Hepatocyte (in vitro differentiated cells): ENCODE results near the gene VWA7. TPM values are rescaled to one million over a fixed set of nuclear protein-coding genes. Genes with fewer than 3 reads are reported as not detected.

ENCODE experiments used
- DNase-seq: peaks from one replicate; pipeline ENCODE4 v3.0.0-alpha.2; 2016; ENCODE audit warnings: low spot score
- H2AFZ ChIP-seq: fragments of 200-600 bp; sonication (generic); 2 replicates; pipeline ENCODE4 v1.6.0; 2016; ENCODE audit warnings: antibody characterized with exemption, mild to moderate bottlenecking
- H3K27ac ChIP-seq: fragments of 200-600 bp; sonication (generic); 2 replicates; pipeline ENCODE4 v1.5.1; 2016; ENCODE audit warnings: mild to moderate bottlenecking
- H3K27me3 ChIP-seq: fragments of 200-600 bp; sonication (generic); 2 replicates; pipeline ENCODE4 v1.6.1; 2016
- H3K36me3 ChIP-seq: fragments of 200-600 bp; sonication (generic); replicated peaks from 2 replicates; pipeline ENCODE4 v1.5.1; 2016; ENCODE audit warnings: low read depth; ENCODE audit not compliant: insufficient read depth
- H3K4me1 ChIP-seq: fragments of 200-600 bp; sonication (generic); 2 replicates; pipeline ENCODE4 v1.5.1; 2016; ENCODE audit warnings: mild to moderate bottlenecking, moderate library complexity; ENCODE audit not compliant: insufficient read depth
- H3K4me2 ChIP-seq: fragments of 200-600 bp; sonication (generic); 2 replicates; pipeline ENCODE4 v1.6.0; 2016
- H3K4me3 ChIP-seq: fragments of 200-600 bp; sonication (generic); 2 replicates; pipeline ENCODE4 v1.5.1; 2016; ENCODE audit warnings: mild to moderate bottlenecking
- H3K79me2 ChIP-seq: fragments of 200-600 bp; sonication (generic); 2 replicates; pipeline ENCODE4 v1.6.0; 2017; ENCODE audit warnings: mild to moderate bottlenecking
- H3K9me2 ChIP-seq: fragments of 200-600 bp; sonication (generic); replicated peaks from 2 replicates; pipeline ENCODE4 v1.6.0; 2017; ENCODE audit warnings: mild to moderate bottlenecking; ENCODE audit not compliant: insufficient read depth
- H3K9me3 ChIP-seq: fragments of 200-600 bp; sonication (generic); 2 replicates; pipeline ENCODE4 v1.5.1; 2016; ENCODE audit warnings: low read depth, mild to moderate bottlenecking
- H4K20me1 ChIP-seq: fragments of 200-600 bp; sonication (generic); 2 replicates; pipeline ENCODE4 v1.6.0; 2016; ENCODE audit warnings: mild to moderate bottlenecking; ENCODE audit not compliant: insufficient read depth, poor library complexity, severe bottlenecking
- EZH2 ChIP-seq: fragments of 200-600 bp; sonication (generic); IDR thresholded peaks from 2 replicates; pipeline ENCODE4 v1.6.1; 2016; ENCODE audit warnings: antibody characterized with exemption, mild to moderate bottlenecking, borderline replicate concordance
- EZH2phosphoT487 ChIP-seq: fragments of 200-600 bp; sonication (generic); IDR thresholded peaks from one replicate; pipeline ENCODE4 v1.6.1; 2018; ENCODE audit warnings: antibody characterized with exemption, mild to moderate bottlenecking, low read depth, moderate library complexity; ENCODE audit not compliant: unreplicated experiment, severe bottlenecking
- WGBS: methylation state at CpG from one replicate; pipeline ENCODE4 v1.1.6; 2016; ENCODE audit warnings: low lambda C conversion rate; ENCODE audit errors: missing lambda C conversion rate; 5-methylcytosine and 5-hydroxymethylcytosine counted together
- polyA plus RNA-seq: library from polyadenylated mRNA; unstranded; fragments of >200 nt; fragmentation: Nextera tagmentation; extraction: Ambion mirVana; gene quantifications from 2 replicates; pipeline ENCODE4 v1.2.1, GENCODE V29; 2016
- total RNA-seq: library from RNA; depleted of rRNA; stranded (reverse); fragments of >200 nt; gene quantifications from 2 replicates; pipeline ENCODE4 v1.2.3, GENCODE V29; 2014
- TF ChIP-seq, protein P1 (sequence below): fragments of 200-600 bp; sonication (generic); IDR thresholded peaks from 2 replicates; pipeline ENCODE4 v1.5.1; 2016; ENCODE audit warnings: antibody characterized with exemption, mild to moderate bottlenecking; ENCODE audit not compliant: poor library complexity

The VWA7 gene
- total and polyA plus RNA-seq, 2 experiments from 2014 or later: 3.4 to 5.2 TPM

DNA sequence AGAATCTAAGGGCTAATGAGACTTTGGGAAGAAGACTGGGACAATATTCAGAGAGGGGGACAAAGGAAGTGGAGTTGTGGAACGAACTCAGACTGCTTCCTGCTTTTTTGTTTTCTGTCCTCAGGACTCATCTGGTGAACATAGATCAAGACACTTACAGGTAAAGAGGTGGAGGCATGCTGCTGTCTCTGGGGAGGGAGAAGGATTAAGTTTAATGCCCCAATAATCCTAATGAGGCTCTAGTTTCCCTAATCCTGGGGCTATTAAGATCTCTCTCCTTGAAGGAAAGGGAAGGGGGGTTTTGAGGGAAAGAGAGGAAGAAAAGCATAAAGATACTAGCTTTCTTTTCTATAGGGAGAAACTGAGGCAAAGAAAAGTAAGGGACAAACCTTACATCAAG lies 32.7 kb downstream of the VWA7 start:
- no peak overlapping the region for H2AFZ ChIP-seq
- no peaks in the 10 kb centered on the region for H4K20me1 ChIP-seq
- no peaks in the 10 kb centered on the region for H3K9me3 ChIP-seq
- TF ChIP-seq EZH2 (no peak), EZH2phosphoT487 (no peak)
- TF ChIP-seq, protein P1, sequence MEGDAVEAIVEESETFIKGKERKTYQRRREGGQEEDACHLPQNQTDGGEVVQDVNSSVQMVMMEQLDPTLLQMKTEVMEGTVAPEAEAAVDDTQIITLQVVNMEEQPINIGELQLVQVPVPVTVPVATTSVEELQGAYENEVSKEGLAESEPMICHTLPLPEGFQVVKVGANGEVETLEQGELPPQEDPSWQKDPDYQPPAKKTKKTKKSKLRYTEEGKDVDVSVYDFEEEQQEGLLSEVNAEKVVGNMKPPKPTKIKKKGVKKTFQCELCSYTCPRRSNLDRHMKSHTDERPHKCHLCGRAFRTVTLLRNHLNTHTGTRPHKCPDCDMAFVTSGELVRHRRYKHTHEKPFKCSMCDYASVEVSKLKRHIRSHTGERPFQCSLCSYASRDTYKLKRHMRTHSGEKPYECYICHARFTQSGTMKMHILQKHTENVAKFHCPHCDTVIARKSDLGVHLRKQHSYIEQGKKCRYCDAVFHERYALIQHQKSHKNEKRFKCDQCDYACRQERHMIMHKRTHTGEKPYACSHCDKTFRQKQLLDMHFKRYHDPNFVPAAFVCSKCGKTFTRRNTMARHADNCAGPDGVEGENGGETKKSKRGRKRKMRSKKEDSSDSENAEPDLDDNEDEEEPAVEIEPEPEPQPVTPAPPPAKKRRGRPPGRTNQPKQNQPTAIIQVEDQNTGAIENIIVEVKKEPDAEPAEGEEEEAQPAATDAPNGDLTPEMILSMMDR: no peak
- no peak overlapping the region for H3K27ac ChIP-seq
- H3K4me1 ChIP-seq: peaks cover 6% of the 10 kb centered on the region
- H3K27me3 ChIP-seq: no peaks in the 10 kb centered on the region
- H3K4me3 ChIP-seq: no peak overlapping the region
- H3K79me2 ChIP-seq: no peaks in the 10 kb centered on the region
- DNase-seq: no peak
- no peaks in the 10 kb centered on the region for H3K36me3 ChIP-seq
- H3K9me2 ChIP-seq: no peaks in the 10 kb centered on the region
- WGBS: 42% methylated on average over 1 of the region's 1 CpG
- H3K4me2 ChIP-seq: no peak overlapping the region

DNA sequence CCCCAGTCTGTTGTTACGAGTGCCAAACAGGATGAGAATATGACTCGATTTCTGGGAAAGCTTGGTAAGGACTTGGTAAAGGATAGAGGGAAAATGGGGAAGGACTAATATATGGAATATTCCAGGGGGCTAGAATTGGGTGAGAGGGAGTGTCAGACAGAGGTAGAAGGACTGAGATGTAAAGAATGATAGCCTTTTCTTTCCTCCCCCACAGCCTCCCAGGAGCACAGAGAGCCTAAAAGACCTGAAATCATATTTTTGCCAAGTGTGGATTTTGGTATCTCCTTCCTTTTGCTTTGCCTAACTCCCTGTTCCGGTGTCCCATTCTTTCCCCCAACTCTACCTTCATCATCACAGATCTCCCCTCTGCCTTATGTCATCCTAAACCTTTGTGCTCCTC lies 34.2 kb downstream of the VWA7 start:
- Histone ChIP-seq H3K27ac (no peak overlapping the region), H4K20me1 (no peaks in the 10 kb centered on the region), H2AFZ (no peak overlapping the region), H3K36me3 (no peaks in the 10 kb centered on the region), H3K4me2 (no peak overlapping the region), H3K9me3 (no peaks in the 10 kb centered on the region), H3K4me1 (peaks cover 16% of the 10 kb centered on the region), H3K4me3 (no peak overlapping the region), H3K27me3 (no peaks in the 10 kb centered on the region), H3K79me2 (no peaks in the 10 kb centered on the region), H3K9me2 (no peaks in the 10 kb centered on the region)
- 97% methylated on average over 3 of the region's 3 CpGs for WGBS
- TF ChIP-seq EZH2phosphoT487 (no peak), EZH2 (no peak)
- TF ChIP-seq, protein P1: no peak
- no peak for DNase-seq

DNA sequence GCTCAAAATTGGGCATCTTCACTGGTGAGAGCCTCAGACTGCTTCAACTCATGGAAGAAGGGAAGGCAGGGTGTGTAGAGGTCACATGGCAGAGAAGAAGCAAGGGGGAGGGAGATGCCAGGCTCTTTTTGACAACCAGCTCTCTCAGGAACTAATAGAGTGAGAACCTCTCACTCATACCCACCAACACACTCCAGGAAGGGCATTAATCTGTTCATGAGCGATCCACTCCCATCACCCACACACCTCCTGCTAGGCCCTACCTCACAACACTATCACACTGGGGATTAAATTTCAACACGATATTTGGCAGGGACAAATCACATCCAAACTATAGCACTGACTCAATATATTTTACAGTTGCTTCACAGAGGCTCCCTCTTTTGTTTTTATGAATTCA lies 35.3 kb downstream of the VWA7 start:
- Histone ChIP-seq H3K9me2 (no peaks in the 10 kb centered on the region), H3K4me1 (peaks cover 27% of the 10 kb centered on the region), H3K36me3 (no peaks in the 10 kb centered on the region), H3K79me2 (peaks cover 2% of the 10 kb centered on the region), H3K27me3 (no peaks in the 10 kb centered on the region), H3K9me3 (no peaks in the 10 kb centered on the region), H4K20me1 (no peaks in the 10 kb centered on the region), H3K27ac (no peak overlapping the region), H3K4me2 (no peak overlapping the region), H3K4me3 (no peak overlapping the region), H2AFZ (no peak overlapping the region)
- no peak for DNase-seq
- WGBS: 94% methylated on average over 2 of the region's 2 CpGs
- TF ChIP-seq EZH2 (no peak), EZH2phosphoT487 (no peak)
- TF ChIP-seq, protein P1: no peak
